Right atrium auricular region (tissue), 2 donors: Measurements from ENCODE around the gene RELB. TPM values are rescaled to one million over a fixed set of nuclear protein-coding genes. Genes with fewer than 3 reads are reported as not detected.

Source experiments
- DNase-seq: peaks from one replicate; pipeline ENCODE4 v3.0.0-alpha.2; 2019; ENCODE audit warnings: low spot score
- H3K27ac ChIP-seq, 2 donors: fragments of 200-600 bp; sonication (generic); 1 replicate in 1 of 2; 2 replicates in 1 of 2; pipeline ENCODE4 v1.5.1; 2016 to 2019
- H3K27me3 ChIP-seq, 2 donors: fragments of 200-600 bp; sonication (generic); one replicate each; pipeline versions ENCODE4 v1.5.1 to v1.6.0; 2017 to 2019
- H3K36me3 ChIP-seq: fragments of 200-600 bp; sonication (generic); one replicate; pipeline ENCODE4 v1.5.1; 2016
- H3K4me1 ChIP-seq, 2 donors: fragments of 200-600 bp; sonication (generic); one replicate each; pipeline versions ENCODE4 v1.5.1 to v1.6.0; 2017 to 2019
- H3K4me3 ChIP-seq, 2 donors: fragments of 200-600 bp; sonication (generic); 1 replicate in 1 of 2; 2 replicates in 1 of 2; pipeline ENCODE4 v1.5.1; 2017 to 2019; ENCODE audit warnings: mild to moderate bottlenecking in 1 of 2, moderate library complexity in 1 of 2
- H3K9me3 ChIP-seq, 2 donors: fragments of 200-600 bp; sonication (generic); one replicate each; pipeline ENCODE4 v1.5.1; 2019
- CTCF ChIP-seq, 2 donors: fragments of 200-600 bp; sonication (generic); IDR thresholded peaks; one replicate each; pipeline ENCODE4 v1.5.1; 2019; ENCODE audit warnings: antibody characterized with exemption in 2 of 2
- total RNA-seq, 2 donors: library from RNA; depleted of rRNA; stranded (reverse); fragments of >200 nt; gene quantifications; one replicate each; pipeline ENCODE4 v1.1.0, GENCODE V29; 2016

RELB gene
- total RNA-seq, 2 donors from 2014 or later = 1.3 to 3.1 TPM

GRCh38 chr19:45050036-45050435 lies 48.8 kb downstream of the RELB start:
- Histone ChIP-seq H3K36me3 (peaks cover 37% of the 10 kb centered on the region), H3K4me1 (peaks cover 0 to 28% of the 10 kb centered on the region in 2 donors), H3K9me3 (no peaks in the 10 kb centered on the region), H3K27me3 (no peaks in the 10 kb centered on the region), H3K4me3 (no peak overlapping the region), H3K27ac (no peak overlapping the region)
- no peak for DNase-seq
- no peak for TF ChIP-seq CTCF (IDR thresholded peaks at IDR 0.05)

- Histone ChIP-seq H3K27ac (no peak overlapping the region), H3K36me3 (peaks cover 42% of the 10 kb centered on the region), H3K4me3 (no peak overlapping the region), H3K27me3 (no peaks in the 10 kb centered on the region), H3K9me3 (no peaks in the 10 kb centered on the region), H3K4me1 (peaks cover 0 to 15% of the 10 kb centered on the region in 2 donors)
- no peak for TF ChIP-seq CTCF (IDR thresholded peaks at IDR 0.05)
- DNase-seq = no peak
Observed at GRCh38 chr19:45051929-45052579, 50.8 kb downstream of the RELB start.

- Histone ChIP-seq H3K4me1 (no peaks in the 10 kb centered on the region), H3K36me3 (peaks cover 90% of the 10 kb centered on the region), H3K27ac (no peak overlapping the region), H3K9me3 (no peaks in the 10 kb centered on the region), H3K27me3 (no peaks in the 10 kb centered on the region), H3K4me3 (no peak overlapping the region)
- TF ChIP-seq CTCF (IDR thresholded peaks at IDR 0.05) = no peak
- DNase-seq = no peak
Observed at GRCh38 chr19:45056831-45057230, 55.6 kb downstream of the RELB start.

- no peak for TF ChIP-seq CTCF (IDR thresholded peaks at IDR 0.05)
- Histone ChIP-seq H3K36me3 (peaks cover 96% of the 10 kb centered on the region), H3K27ac (no peak overlapping the region), H3K9me3 (no peaks in the 10 kb centered on the region), H3K4me1 (no peaks in the 10 kb centered on the region), H3K4me3 (no peak overlapping the region), H3K27me3 (no peaks in the 10 kb centered on the region)
- no peak for DNase-seq
Observed at GRCh38 chr19:45057444-45057843, 56.2 kb downstream of the RELB start.

GRCh38 chr19:45058622-45059159 lies 57.4 kb downstream of the RELB start:
- peaks cover 99% of the 10 kb centered on the region for H3K36me3 ChIP-seq
- no peak for DNase-seq
- TF ChIP-seq CTCF (IDR thresholded peaks at IDR 0.05) = no peak
- no peaks in the 10 kb centered on the region for H3K4me1 ChIP-seq
- no peak overlapping the region for H3K4me3 ChIP-seq
- H3K9me3 ChIP-seq = no peaks in the 10 kb centered on the region
- no peaks in the 10 kb centered on the region for H3K27me3 ChIP-seq
- no peak overlapping the region for H3K27ac ChIP-seq
